ENCODE measurements around the gene PBX2. TPM values are rescaled to one million over a fixed set of nuclear protein-coding genes. Genes with fewer than 3 reads are reported as not detected.

PBX2 gene
- total and polyA plus RNA-seq, 10 of the 15 experiments (the other 5 are each of a cell fraction or from before 2014, with no cell fraction given) = 0.84 to 66.5 (median 20.6) TPM

- TF ChIP-seq PBX3 (IDR thresholded peaks at IDR 0.05; ENCODE audit: insufficient replicate concordance, low read depth, low read length) (no peak), MLLT1 (IDR thresholded peaks at IDR 0.05) (no peak), RAD51 (IDR thresholded peaks at IDR 0.05) (no peak), SMAD5 (IDR thresholded peaks at IDR 0.05; ENCODE audit: low read depth) (no peak), ZNF274 (IDR thresholded peaks at IDR 0.05; ENCODE audit: insufficient read depth, insufficient read length) (no peak), REST (IDR thresholded peaks at IDR 0.05; ENCODE audit: low read depth, low read length) (no peak), PAX5 (IDR thresholded peaks at IDR 0.05; ENCODE audit: borderline replicate concordance, low read depth, low read length) (no peak), CBX3 (IDR thresholded peaks at IDR 0.05; ENCODE audit: borderline replicate concordance, low read depth) (no peak), EGR1 (IDR thresholded peaks at IDR 0.05; ENCODE audit: borderline replicate concordance in 1 of 2, low read depth in 2 of 2, low read length in 2 of 2) (no peak), E4F1 (IDR thresholded peaks at IDR 0.05; ENCODE audit: borderline replicate concordance, partially characterized antibody) (no peak), TCF7 (IDR thresholded peaks at IDR 0.05; ENCODE audit: borderline replicate concordance) (no peak), MXI1 (IDR thresholded peaks at IDR 0.05; ENCODE audit: low read depth, low read length) (peak; percentile 56; the same call in 1 of the 2 replicates), E2F4 (IDR thresholded peaks at IDR 0.05; ENCODE audit: low read depth, low read length) (no peak), TAF1 (IDR thresholded peaks at IDR 0.05; ENCODE audit: borderline replicate concordance, low read depth, low read length) (no peak), SPI1 (IDR thresholded peaks at IDR 0.05; ENCODE audit: borderline replicate concordance, insufficient read depth, low read depth, low read length) (peak; percentile 32; the same call in 1 of the 2 replicates), SMAD1 (IDR thresholded peaks at IDR 0.05; ENCODE audit: low read depth, partially characterized antibody) (no peak), DPF2 (IDR thresholded peaks at IDR 0.05) (peak; percentile 26; the same call in 1 of the 2 replicates), TCF3 (IDR thresholded peaks at IDR 0.05; ENCODE audit: borderline replicate concordance, insufficient read depth, low read depth, low read length) (peak; percentile 62; the same call in 1 of the 2 replicates), ZZZ3 (IDR thresholded peaks at IDR 0.05; ENCODE audit: control insufficient read depth, insufficient read length, low read depth) (no peak)
These were observed 35.4 kb downstream of the PBX2 start (continued) for GRCh38 chr6:32154514-32155161.
